T-cell (primary cell): ENCODE results near the gene MARCHF11. TPM values are rescaled to one million over a fixed set of nuclear protein-coding genes. Genes with fewer than 3 reads are reported as not detected.

Source experiments
- ATAC-seq, 4 experiments: fragments of 200-7000 bp in 3 of 4; fragments of 150-1000 bp in 1 of 4; cut with Tn5 transposase; replicated peaks in 1 of 4; 1 replicate in 3 of 4; 2 replicates in 1 of 4; pipeline ENCODE4 v1.10.0; 2021; ENCODE audit warnings: moderate library complexity in 3 of 4, mild to moderate bottlenecking in 2 of 4, moderate number of reproducible peaks in 1 of 4
- CTCF ChIA-PET, 2 donors: fragments of 300-600 bp; sonication (Branson Sonifier 250); formaldehyde crosslinking; loops; one replicate each; lab custom pipeline; 2022; ENCODE audit warnings: antibody characterized with exemption in 2 of 2; lab: Charles Lee
- POLR2A ChIA-PET, 2 donors: fragments of 300-600 bp; sonication (Branson Sonifier 250); formaldehyde crosslinking; loops; one replicate each; lab custom pipeline; 2022; ENCODE audit warnings: antibody characterized with exemption in 2 of 2; lab: Charles Lee
- DNase-seq, 35 experiments: peaks; one replicate each; pipeline versions ENCODE4 v3.0.0 to v3.0.0-alpha.2; 2013 to 2023
- H3K27ac ChIP-seq: one replicate; pipeline ENCODE4 v1.5.1; 2013; ENCODE audit warnings: low read length
- H3K27me3 ChIP-seq, 2 experiments: replicated peaks in 1 of 2; 1 replicate in 1 of 2; 2 replicates in 1 of 2; pipeline versions ENCODE4 v1.6.1 to v1.7.0; 2013; ENCODE audit warnings: low read length in 1 of 2, mixed read lengths in 1 of 2; ENCODE audit not compliant: control insufficient read depth in 2 of 2, insufficient read depth in 2 of 2; ENCODE audit errors: extremely low read depth in 1 of 2
- H3K36me3 ChIP-seq, 2 donors: 1 replicate in 1 of 2; 2 replicates in 1 of 2; pipeline versions ENCODE4 v1.6.1 to v1.7.0; 2013; ENCODE audit warnings: low read length in 1 of 2; ENCODE audit not compliant: control insufficient read depth in 2 of 2, insufficient read depth in 1 of 2; ENCODE audit errors: extremely low read depth in 1 of 2
- H3K4me1 ChIP-seq, 2 experiments: 1 replicate in 1 of 2; 2 replicates in 1 of 2; pipeline versions ENCODE4 v1.6.1 to v1.7.0; 2013; ENCODE audit warnings: low read length in 2 of 2, mixed read lengths in 1 of 2; ENCODE audit not compliant: insufficient read depth in 2 of 2, control insufficient read depth in 1 of 2; ENCODE audit errors: extremely low read depth in 1 of 2
- H3K4me3 ChIP-seq, 2 donors: 1 replicate in 1 of 2; 2 replicates in 1 of 2; pipeline versions ENCODE4 v1.5.1 to v1.7.0; 2013; ENCODE audit warnings: mild to moderate bottlenecking in 2 of 2, low read length in 1 of 2, moderate library complexity in 1 of 2; ENCODE audit not compliant: control insufficient read depth in 1 of 2; ENCODE audit errors: extremely low read depth in 1 of 2
- H3K9me3 ChIP-seq: 2 replicates; pipeline ENCODE4 v1.7.0; 2013
- H3K27ac Mint-ChIP-seq, 2 donors: one replicate each; pipeline ENCODE4 v1.8.0; 2020 to 2021; ENCODE audit warnings: mild to moderate bottlenecking in 2 of 2, mixed read lengths in 2 of 2
- H3K27me3 Mint-ChIP-seq, 2 donors: one replicate each; pipeline ENCODE4 v1.8.0; 2021 to 2022; ENCODE audit warnings: mixed read lengths in 2 of 2
- H3K36me3 Mint-ChIP-seq: one replicate; pipeline ENCODE4 v1.8.0; 2021; ENCODE audit warnings: mixed read lengths
- H3K4me1 Mint-ChIP-seq, 3 donors: one replicate each; pipeline ENCODE4 v1.8.0; 2020 to 2022; ENCODE audit warnings: mixed read lengths in 3 of 3, mild to moderate bottlenecking in 1 of 3
- H3K4me3 Mint-ChIP-seq, 3 donors: one replicate each; pipeline ENCODE4 v1.8.0; 2020 to 2022; ENCODE audit warnings: mild to moderate bottlenecking in 3 of 3, mixed read lengths in 3 of 3, moderate library complexity in 3 of 3
- H3K9me3 Mint-ChIP-seq, 3 donors: one replicate each; pipeline ENCODE4 v1.8.0; 2020 to 2022; ENCODE audit warnings: mixed read lengths in 3 of 3
- WGBS: methylation state at CpG from one replicate; pipeline ENCODE4 v1.1.5; 2013; ENCODE audit warnings: missing lambda C conversion rate; ENCODE audit not compliant: insufficient coverage; 5-methylcytosine and 5-hydroxymethylcytosine counted together
- total RNA-seq, 35 experiments: library from RNA in 6 of 35; stranded (reverse) in 6 of 35; fragments of 120-200 nt in 1 of 35; gene quantifications; one replicate each; pipeline versions ENCODE4 v1.2.1 to v1.2.4 and lab custom pipeline; 2013 to 2026

The MARCHF11 gene
- total RNA-seq, 5 donors from 2014 or later (not counting 1 experiment from before 2014, with no cell fraction given): not detected

GRCh38 chr5:16120579-16120978, 59.0 kb downstream of the MARCHF11 start:
- Histone ChIP-seq H3K27ac (no peak overlapping the region), H3K4me3 (no peak overlapping the region), H3K4me1 (no peaks in the 10 kb centered on the region), H3K36me3 (no peaks in the 10 kb centered on the region), H3K27me3 (no peaks in the 10 kb centered on the region), H3K9me3 (no peaks in the 10 kb centered on the region)
- ChIA-PET POLR2A (no interaction called here), CTCF (no interaction called here)
- ATAC-seq: no peak
- peaks cover 0 to 4% of the 10 kb centered on the region in 2 donors for H3K27me3 Mint-ChIP-seq
- no peaks in the 10 kb centered on the region for H3K36me3 Mint-ChIP-seq
- WGBS: 81% methylated on average over 3 of the region's 3 CpGs
- no peak overlapping the region for H3K27ac Mint-ChIP-seq
- no peak overlapping the region for H3K4me3 Mint-ChIP-seq
- no peaks in the 10 kb centered on the region for H3K4me1 Mint-ChIP-seq
- no peak for DNase-seq
- peaks cover 0 to 13% (median 4%) of the 10 kb centered on the region in 3 donors for H3K9me3 Mint-ChIP-seq

- no peaks in the 10 kb centered on the region for H3K27me3 ChIP-seq
- H3K27ac ChIP-seq: no peak overlapping the region
- no peaks in the 10 kb centered on the region for H3K4me1 ChIP-seq
- no peaks in the 10 kb centered on the region for H3K36me3 ChIP-seq
- no peak overlapping the region for H3K4me3 Mint-ChIP-seq
- CTCF ChIA-PET: no interaction called here
- no peaks in the 10 kb centered on the region for H3K4me1 Mint-ChIP-seq
- no peaks in the 10 kb centered on the region for H3K9me3 ChIP-seq
- POLR2A ChIA-PET: no interaction called here
- H3K36me3 Mint-ChIP-seq: no peaks in the 10 kb centered on the region
- H3K4me3 ChIP-seq: no peak overlapping the region
- peaks cover 3 to 13% (median 7%) of the 10 kb centered on the region in 3 donors for H3K9me3 Mint-ChIP-seq
- DNase-seq (no peak), ATAC-seq (no peak)
- H3K27ac Mint-ChIP-seq: no peak overlapping the region
- no CpG with 5 or more reads among the region's 4 CpGs for WGBS
- H3K27me3 Mint-ChIP-seq: peaks cover 0 to 4% of the 10 kb centered on the region in 2 donors
These were observed 59.8 kb downstream of the MARCHF11 start for GRCh38 chr5:16119790-16120189.

GRCh38 chr5:16115140-16115539, 64.5 kb downstream of the MARCHF11 start:
- ATAC-seq (no peak), DNase-seq (no peak)
- Mint-ChIP-seq H3K4me3 (no peak overlapping the region), H3K36me3 (no peaks in the 10 kb centered on the region), H3K27ac (no peak overlapping the region), H3K9me3 (peaks cover 9 to 17% (median 11%) of the 10 kb centered on the region in 3 donors), H3K27me3 (peaks cover 0 to 4% of the 10 kb centered on the region in 2 donors), H3K4me1 (no peaks in the 10 kb centered on the region)
- no peaks in the 10 kb centered on the region for H3K36me3 ChIP-seq
- ChIA-PET POLR2A (interaction anchor here in 1 of 2 donors (0.7 kb wide), 1 partner anchor 123 kb away, joined by 4 read pairs; no protein-coding TSS in a partner anchor), CTCF (no interaction called here)
- WGBS: 97% methylated on average over 5 of the region's 8 CpGs
- no peak overlapping the region for H3K4me3 ChIP-seq
- no peaks in the 10 kb centered on the region for H3K4me1 ChIP-seq
- H3K9me3 ChIP-seq: no peaks in the 10 kb centered on the region
- no peak overlapping the region for H3K27ac ChIP-seq
- H3K27me3 ChIP-seq: no peaks in the 10 kb centered on the region

GRCh38 chr5:16108418-16108817, 71.2 kb downstream of the MARCHF11 start:
- H3K36me3 ChIP-seq: no peaks in the 10 kb centered on the region
- no peaks in the 10 kb centered on the region for H3K27me3 Mint-ChIP-seq
- ChIA-PET CTCF (no interaction called here), POLR2A (no interaction called here)
- ATAC-seq (no peak), DNase-seq (no peak)
- H3K4me1 Mint-ChIP-seq: no peaks in the 10 kb centered on the region
- H3K4me3 ChIP-seq: no peak overlapping the region
- no peaks in the 10 kb centered on the region for H3K4me1 ChIP-seq
- H3K27me3 ChIP-seq: no peaks in the 10 kb centered on the region
- H3K4me3 Mint-ChIP-seq: no peak overlapping the region
- WGBS: 40% methylated on average over 2 of the region's 3 CpGs
- no peaks in the 10 kb centered on the region for H3K9me3 ChIP-seq
- H3K27ac Mint-ChIP-seq: no peak overlapping the region
- H3K36me3 Mint-ChIP-seq: no peaks in the 10 kb centered on the region
- H3K9me3 Mint-ChIP-seq: peaks cover 13 to 21% (median 17%) of the 10 kb centered on the region in 3 donors
- no peak overlapping the region for H3K27ac ChIP-seq

GRCh38 chr5:16104961-16105360, 74.6 kb downstream of the MARCHF11 start:
- Mint-ChIP-seq H3K4me1 (no peaks in the 10 kb centered on the region), H3K27me3 (no peaks in the 10 kb centered on the region), H3K4me3 (no peak overlapping the region), H3K27ac (no peak overlapping the region), H3K36me3 (no peaks in the 10 kb centered on the region), H3K9me3 (peaks cover 14 to 22% (median 16%) of the 10 kb centered on the region in 3 donors)
- Histone ChIP-seq H3K27me3 (no peaks in the 10 kb centered on the region), H3K27ac (no peak overlapping the region), H3K4me3 (no peak overlapping the region), H3K9me3 (no peaks in the 10 kb centered on the region), H3K36me3 (no peaks in the 10 kb centered on the region), H3K4me1 (no peaks in the 10 kb centered on the region)
- no peak for DNase-seq
- POLR2A ChIA-PET: no interaction called here
- WGBS: 46% methylated on average over 2 of the region's 2 CpGs
- CTCF ChIA-PET: no interaction called here
- ATAC-seq: no peak

- ChIA-PET CTCF (no interaction called here), POLR2A (no interaction called here)
- Histone ChIP-seq H3K27me3 (no peaks in the 10 kb centered on the region), H3K4me3 (no peak overlapping the region), H3K9me3 (no peaks in the 10 kb centered on the region), H3K27ac (no peak overlapping the region), H3K36me3 (no peaks in the 10 kb centered on the region), H3K4me1 (no peaks in the 10 kb centered on the region)
- ATAC-seq (no peak), DNase-seq (no peak)
- H3K4me1 Mint-ChIP-seq: no peaks in the 10 kb centered on the region
- H3K27me3 Mint-ChIP-seq: peaks cover 3 to 6% of the 10 kb centered on the region in 2 donors
- 20% methylated on average over 5 of the region's 5 CpGs for WGBS
- no peak overlapping the region for H3K4me3 Mint-ChIP-seq
- H3K9me3 Mint-ChIP-seq: peaks cover 3 to 9% (median 3%) of the 10 kb centered on the region in 3 donors
- H3K27ac Mint-ChIP-seq: no peak overlapping the region
- no peaks in the 10 kb centered on the region for H3K36me3 Mint-ChIP-seq
These were observed 84.0 kb downstream of the MARCHF11 start for GRCh38 chr5:16095612-16096011.

GRCh38 chr5:16090270-16090669, 89.3 kb downstream of the MARCHF11 start:
- H3K36me3 Mint-ChIP-seq: no peaks in the 10 kb centered on the region
- WGBS: 84% methylated on average over 3 of the region's 6 CpGs
- no peaks in the 10 kb centered on the region for H3K36me3 ChIP-seq
- H3K27me3 ChIP-seq: no peaks in the 10 kb centered on the region
- no peaks in the 10 kb centered on the region for H3K9me3 ChIP-seq
- POLR2A ChIA-PET: no interaction called here
- ATAC-seq (no peak), DNase-seq (no peak)
- no peak overlapping the region for H3K4me3 ChIP-seq
- H3K9me3 Mint-ChIP-seq: no peaks in the 10 kb centered on the region
- no peak overlapping the region for H3K27ac ChIP-seq
- no peak overlapping the region for H3K27ac Mint-ChIP-seq
- H3K27me3 Mint-ChIP-seq: peaks cover 0 to 4% of the 10 kb centered on the region in 2 donors
- no peaks in the 10 kb centered on the region for H3K4me1 ChIP-seq
- CTCF ChIA-PET: no interaction called here
- H3K4me3 Mint-ChIP-seq: no peak overlapping the region
- no peaks in the 10 kb centered on the region for H3K4me1 Mint-ChIP-seq
